AG09309 (cell line): ENCODE results near the gene PERM1.
"Not testable (repeated sequence)": the region's sequence is repeated elsewhere in the genome, so short reads cannot be mapped to it uniquely, and the experiment has no call there.

Experiments
- DNase-seq: peaks from one replicate; pipeline ENCODE4 v3.0.0-alpha.2; 2010; ENCODE audit warnings: low read depth
- H3K4me3 ChIP-seq: 2 replicates; pipeline ENCODE4 v1.5.1; 2011; ENCODE audit warnings: mild to moderate bottlenecking, low read depth, low read length, moderate library complexity; ENCODE audit not compliant: control insufficient read depth
- CTCF ChIP-seq: IDR thresholded peaks from 2 replicates; pipeline ENCODE4 v1.5.1; 2011; ENCODE audit warnings: mild to moderate bottlenecking, low read depth, low read length, inconsistent platforms; ENCODE audit not compliant: insufficient read depth, control insufficient read depth; ENCODE audit errors: missing control alignments

Gene PERM1

GRCh38 chr1:995665-996633 lies 14.1 kb upstream of the PERM1 start:
- no peak for TF ChIP-seq CTCF
- no peak overlapping the region for H3K4me3 ChIP-seq
- DNase-seq, result no peak

GRCh38 chr1:994546-994945 lies 12.7 kb upstream of the PERM1 start:
- H3K4me3 ChIP-seq, DNase-seq: not testable (repeated sequence)

- TF ChIP-seq CTCF, result no peak
- H3K4me3 ChIP-seq, result no peak overlapping the region
- DNase-seq, result no peak
Observed at GRCh38 chr1:993379-993995, 11.6 kb upstream of the PERM1 start.

GRCh38 chr1:992362-992761 lies 10.5 kb upstream of the PERM1 start:
- H3K4me3 ChIP-seq, result no peak overlapping the region
- DNase-seq, result no peak
- TF ChIP-seq CTCF, result no peak

- no peak overlapping the region for H3K4me3 ChIP-seq
- no peak for DNase-seq
- TF ChIP-seq CTCF, result no peak
Observed at GRCh38 chr1:991895-992294, 10.0 kb upstream of the PERM1 start.

- not testable (repeated sequence) for DNase-seq, H3K4me3 ChIP-seq
Observed at GRCh38 chr1:991275-991674, 9.4 kb upstream of the PERM1 start.

- DNase-seq, H3K4me3 ChIP-seq: not testable (repeated sequence)
Observed at GRCh38 chr1:988061-988460, 6.2 kb upstream of the PERM1 start.

GRCh38 chr1:985126-985525 lies 3.2 kb upstream of the PERM1 start:
- H3K4me3 ChIP-seq, result no peak overlapping the region
- no peak for TF ChIP-seq CTCF
- DNase-seq, result no peak
